Peyer's patch (tissue), 4 donors: ENCODE data around the gene MRPL54.

Source experiments
- CTCF ChIP-seq, 6 experiments: fragments of 450-650 bp in 4 of 6; fragments of 200-600 bp in 2 of 6; sonication (generic) in 1 of 6; IDR thresholded peaks; one replicate each; pipeline ENCODE4 v1.5.1; 2017 to 2019; ENCODE audit warnings: antibody characterized with exemption in 6 of 6, mild to moderate bottlenecking in 3 of 6, moderate library complexity in 1 of 6
- POLR2A ChIP-seq, 2 donors: fragments of 450-650 bp; IDR thresholded peaks; one replicate each; pipeline ENCODE4 v1.5.1; 2017; ENCODE audit warnings: antibody characterized with exemption in 2 of 2, mild to moderate bottlenecking in 2 of 2, moderate library complexity in 2 of 2

GRCh38 chr19:3773814-3774515 is 11.5 kb downstream of the MRPL54 start:
- TF ChIP-seq CTCF (IDR thresholded peaks at IDR 0.05) (no peak), POLR2A (IDR thresholded peaks at IDR 0.05) (no peak)
